Stimulated activated CD4-positive, alpha-beta T cell treated with anti-CD3 and anti-CD28 coated beads, Interleukin-1b, Interleukin-23, amount 100 ng/mL, for 48 hours (primary cell): ENCODE measurements around the gene TNFSF18.
"Not testable (repeated sequence)": the region's sequence is repeated elsewhere in the genome, so short reads cannot be mapped to it uniquely, and the experiment has no call there.

Source experiments
- DNase-seq: peaks from one replicate; pipeline ENCODE4 v3.0.0-alpha.2; 2020

Gene TNFSF18, protein sequence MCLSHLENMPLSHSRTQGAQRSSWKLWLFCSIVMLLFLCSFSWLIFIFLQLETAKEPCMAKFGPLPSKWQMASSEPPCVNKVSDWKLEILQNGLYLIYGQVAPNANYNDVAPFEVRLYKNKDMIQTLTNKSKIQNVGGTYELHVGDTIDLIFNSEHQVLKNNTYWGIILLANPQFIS

DNA sequence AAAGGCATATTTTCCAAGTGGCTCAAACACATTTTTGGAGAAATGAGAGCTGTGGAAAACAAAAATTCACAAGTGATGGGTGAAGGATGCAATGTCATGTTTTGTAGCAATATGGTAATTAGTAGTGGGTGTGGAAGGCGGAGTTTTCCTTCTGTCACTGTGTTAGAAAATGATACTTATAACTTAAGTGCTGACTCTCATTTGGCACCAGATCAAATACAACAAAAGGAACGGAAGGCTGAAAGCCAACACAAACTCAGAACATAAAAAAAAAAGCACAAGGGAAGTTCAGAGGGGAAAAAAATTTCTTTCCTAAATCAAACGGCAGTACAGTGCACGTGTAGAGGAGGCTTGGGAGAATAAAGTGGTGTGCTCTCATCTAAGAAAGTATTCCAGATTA lies at the start of gene TNFSF18:
Gene TNFSF18 (minus strand): TSS at position 77 of the 400 bp plus-strand sequence. CDS start 45 bp downstream, at position 32.
- DNase-seq: no peak

DNA sequence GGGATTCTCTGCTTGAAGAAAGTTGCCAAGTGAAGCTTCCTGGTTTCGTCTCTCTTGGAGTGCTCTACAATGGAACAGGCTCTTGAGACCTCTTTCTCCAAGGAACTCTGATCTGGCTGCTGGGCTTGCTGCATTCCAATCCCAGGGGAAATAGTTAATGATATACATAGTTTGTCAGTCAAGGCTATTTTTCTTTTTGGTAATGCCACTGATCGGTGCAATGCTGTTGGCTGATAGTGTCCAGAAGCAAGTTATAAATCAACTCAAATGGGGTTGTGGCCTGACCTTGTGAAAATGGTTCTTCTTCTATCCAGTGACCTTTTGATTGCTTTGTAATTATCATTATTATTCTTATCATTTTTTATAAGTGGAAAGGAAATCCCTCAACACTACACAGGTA lies 48.4 kb upstream of the TNFSF18 start:
- no peak for DNase-seq

DNA sequence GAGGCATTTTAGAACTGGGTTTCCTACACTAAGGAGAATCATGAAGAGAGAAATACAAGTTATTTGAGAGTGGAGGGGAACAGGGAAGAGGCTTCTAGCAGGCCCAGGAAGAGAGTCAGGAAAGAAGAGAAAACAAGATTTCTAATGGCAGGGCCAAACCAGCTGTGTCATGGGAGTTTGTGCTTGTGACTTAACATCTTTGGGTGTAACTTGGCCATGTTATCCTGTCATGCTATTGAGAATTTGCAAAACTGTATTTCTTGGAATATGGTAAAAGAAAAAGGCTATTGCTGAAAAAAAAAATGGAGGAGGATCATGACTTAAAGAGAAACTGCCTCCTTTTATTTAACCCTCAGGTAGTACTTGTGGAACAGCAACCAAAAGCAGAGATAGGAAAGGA lies 47.4 kb upstream of the TNFSF18 start:
- no peak for DNase-seq

DNA sequence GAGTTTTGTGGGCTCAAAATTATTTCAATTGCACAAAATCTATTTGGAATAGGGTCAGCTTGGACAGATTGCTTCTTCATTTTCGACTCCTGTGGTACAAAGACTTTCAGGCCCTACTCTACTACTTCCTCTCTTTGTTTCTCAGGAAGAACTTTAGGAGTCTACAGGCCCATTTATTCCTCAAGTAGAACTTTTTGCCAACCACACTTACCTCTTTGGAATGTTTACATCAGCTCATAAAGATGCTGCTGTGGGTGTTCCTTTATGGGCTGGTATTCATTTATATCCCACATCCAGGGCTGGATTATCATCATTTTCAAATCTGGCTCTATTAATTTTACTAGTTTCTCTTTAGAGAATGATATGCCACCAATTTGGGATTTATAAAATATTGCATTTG lies 46.3 kb upstream of the TNFSF18 start:
- DNase-seq: no peak

DNA sequence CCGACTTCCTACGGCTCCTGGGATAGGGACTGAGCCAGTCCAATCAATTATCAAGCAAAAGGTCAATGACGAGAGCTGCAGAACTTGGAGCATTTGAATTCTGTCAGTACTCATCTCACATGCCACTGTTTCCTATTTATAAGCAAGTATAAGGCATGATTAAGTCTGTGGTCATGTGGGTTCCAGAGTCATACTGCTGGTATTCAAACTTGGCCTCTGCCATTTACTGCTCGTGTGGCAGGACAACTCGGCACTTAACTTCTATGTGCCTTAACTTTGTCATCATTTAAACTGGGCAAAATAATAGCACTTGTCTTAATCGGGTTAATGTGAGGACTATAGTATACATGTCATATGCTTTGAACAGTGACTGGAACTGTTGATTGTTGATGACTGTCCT lies 44.9 kb upstream of the TNFSF18 start:
- no peak for DNase-seq

DNA sequence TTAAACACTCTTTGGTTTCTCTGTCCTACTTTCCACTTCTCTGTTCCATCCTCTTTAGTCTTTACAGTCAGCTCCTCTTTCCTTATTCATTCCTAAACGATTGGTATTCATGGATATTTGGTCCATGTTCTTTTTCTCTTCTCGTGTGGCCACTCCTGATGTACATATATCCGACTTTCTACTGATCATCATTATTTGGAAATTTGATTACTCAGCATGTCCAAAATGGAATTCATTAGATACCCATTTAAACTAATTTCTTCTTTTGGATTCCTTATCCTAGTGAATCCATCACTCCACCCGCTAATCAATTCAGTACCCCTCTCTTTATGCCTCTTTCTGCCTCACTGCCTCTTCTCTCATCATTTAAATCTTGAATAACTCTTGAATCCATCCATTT lies 43.8 kb upstream of the TNFSF18 start:
- DNase-seq: no peak

DNA sequence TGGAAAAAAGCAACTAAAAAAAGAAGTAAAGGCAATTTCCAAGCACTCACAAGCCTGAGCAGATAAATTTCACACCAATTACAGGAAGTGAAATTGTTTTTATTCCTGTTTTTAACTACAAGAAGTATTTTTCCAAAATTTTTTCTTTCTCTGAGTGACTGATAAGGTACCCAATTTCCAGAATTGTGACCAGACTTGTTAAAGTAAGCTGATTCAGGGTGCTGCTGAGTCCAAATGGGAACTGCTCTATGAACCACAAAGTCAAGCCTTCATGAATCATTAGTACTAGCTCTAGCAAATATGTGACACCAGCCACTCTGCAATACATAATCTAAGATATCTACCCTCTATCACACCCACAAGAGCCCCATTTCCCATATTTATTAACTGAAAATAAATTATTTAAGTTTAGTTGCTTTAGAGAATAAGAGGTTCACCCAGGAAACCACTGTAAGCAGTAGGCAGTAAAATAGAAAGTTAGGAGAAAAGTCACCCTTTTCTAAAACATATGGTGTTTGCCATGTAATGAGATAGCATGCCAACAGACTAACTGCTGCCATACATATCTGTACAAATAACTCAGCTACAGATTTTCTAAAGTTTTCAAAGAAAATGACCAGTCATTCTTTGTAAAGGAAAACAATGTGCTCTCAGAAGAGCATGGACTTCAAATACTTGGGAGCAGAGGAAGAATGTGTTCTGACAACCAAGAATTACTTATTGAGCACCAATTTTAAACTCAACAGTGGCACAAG lies 43.1 kb upstream of the TNFSF18 start:
- DNase-seq: no peak

DNA sequence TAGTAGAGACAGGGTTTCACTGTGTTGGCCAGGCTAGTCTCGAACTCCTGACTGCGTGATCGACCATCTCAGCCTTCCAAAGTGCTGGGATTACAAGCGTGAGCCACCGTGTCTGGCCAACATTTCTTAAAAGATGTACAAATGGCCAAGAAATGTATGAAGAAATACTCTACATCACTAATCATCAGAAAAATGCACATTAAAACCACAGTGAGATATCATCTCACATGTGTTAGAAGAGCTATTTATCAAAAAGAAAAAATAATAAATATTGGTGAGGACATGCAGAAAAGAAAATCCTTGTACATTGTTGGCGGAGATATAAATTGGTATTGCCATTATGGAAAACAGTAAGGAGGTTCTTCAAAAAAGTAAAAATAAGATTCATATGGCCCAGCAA lies 33.6 kb upstream of the TNFSF18 start:
- no peak for DNase-seq

DNA sequence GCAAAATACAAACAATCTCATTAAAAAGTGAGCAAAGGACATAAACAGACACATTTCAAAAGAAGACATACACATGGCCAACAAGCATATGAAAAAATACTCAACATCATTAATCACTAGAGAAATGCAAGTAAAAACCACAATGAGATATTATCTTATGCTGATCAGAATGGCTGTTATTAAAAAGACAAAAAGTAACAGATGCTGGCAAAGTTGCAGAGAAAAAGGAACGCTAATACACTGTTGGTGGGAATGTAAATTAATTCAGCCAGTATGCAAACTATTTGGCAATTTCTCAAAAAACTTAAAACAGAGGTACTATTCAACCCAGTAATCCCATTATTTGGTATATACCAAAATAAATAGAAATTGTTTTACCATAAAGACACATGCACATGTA lies 32.2 kb upstream of the TNFSF18 start:
- DNase-seq: no peak

DNA sequence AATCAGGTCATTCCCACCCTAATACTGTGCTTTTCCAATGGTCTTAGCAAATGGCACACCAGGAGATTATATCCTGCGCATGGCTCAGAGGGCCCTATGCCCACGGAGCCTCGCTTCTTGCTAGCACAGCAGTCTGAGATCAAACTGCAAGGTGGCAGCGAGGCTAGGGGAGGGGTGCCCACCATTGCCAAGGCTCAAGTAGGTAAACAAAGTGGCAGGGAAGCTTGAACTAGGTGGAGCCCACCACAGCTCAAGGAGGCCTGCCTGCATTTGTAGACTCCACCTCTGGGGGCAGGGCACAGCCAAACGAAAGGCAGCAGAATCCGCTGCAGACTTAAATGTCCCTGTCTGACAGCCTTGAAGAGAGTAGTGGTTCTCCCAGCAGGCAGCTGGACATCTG lies 23.5 kb upstream of the TNFSF18 start:
- DNase-seq: not testable (repeated sequence)

DNA sequence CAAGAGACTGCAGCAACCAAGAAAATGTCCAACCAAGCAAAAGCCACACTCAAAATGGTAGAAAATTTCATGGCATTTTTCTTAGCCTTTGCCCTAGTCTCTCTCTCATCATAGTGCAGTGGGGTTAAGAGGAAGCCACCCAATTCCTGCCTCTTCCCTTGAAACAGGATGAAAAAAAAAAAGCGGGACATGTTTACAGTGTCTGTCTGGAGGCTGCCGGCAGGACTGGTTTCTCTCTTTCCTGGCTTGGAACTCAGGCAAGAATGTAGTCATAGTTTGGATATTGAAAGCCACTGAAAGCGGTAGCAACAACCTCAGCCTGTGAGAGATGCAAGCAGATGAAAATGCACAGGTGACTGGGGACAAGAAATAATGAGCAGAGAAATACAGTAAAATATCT lies 13.3 kb upstream of the TNFSF18 start:
- no peak for DNase-seq

DNA sequence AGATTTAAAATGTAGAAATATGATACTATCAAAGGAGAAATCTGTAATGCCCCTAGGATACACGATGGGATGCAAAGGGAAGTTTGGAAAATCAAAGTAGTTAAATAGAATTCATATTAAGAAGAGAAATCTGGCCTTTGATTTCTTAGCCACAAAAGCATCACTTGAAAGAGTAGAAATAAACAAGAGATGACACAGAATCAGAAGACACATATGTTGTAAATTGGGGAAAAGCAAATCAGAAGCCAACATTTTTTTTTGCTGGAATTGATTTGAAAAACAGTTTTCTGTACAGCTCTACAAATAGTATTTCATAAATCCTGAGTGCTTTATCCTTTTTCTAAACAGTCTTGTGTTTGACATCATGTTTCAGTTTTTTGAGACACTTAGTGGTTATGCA lies 12.4 kb upstream of the TNFSF18 start:
- no peak for DNase-seq

DNA sequence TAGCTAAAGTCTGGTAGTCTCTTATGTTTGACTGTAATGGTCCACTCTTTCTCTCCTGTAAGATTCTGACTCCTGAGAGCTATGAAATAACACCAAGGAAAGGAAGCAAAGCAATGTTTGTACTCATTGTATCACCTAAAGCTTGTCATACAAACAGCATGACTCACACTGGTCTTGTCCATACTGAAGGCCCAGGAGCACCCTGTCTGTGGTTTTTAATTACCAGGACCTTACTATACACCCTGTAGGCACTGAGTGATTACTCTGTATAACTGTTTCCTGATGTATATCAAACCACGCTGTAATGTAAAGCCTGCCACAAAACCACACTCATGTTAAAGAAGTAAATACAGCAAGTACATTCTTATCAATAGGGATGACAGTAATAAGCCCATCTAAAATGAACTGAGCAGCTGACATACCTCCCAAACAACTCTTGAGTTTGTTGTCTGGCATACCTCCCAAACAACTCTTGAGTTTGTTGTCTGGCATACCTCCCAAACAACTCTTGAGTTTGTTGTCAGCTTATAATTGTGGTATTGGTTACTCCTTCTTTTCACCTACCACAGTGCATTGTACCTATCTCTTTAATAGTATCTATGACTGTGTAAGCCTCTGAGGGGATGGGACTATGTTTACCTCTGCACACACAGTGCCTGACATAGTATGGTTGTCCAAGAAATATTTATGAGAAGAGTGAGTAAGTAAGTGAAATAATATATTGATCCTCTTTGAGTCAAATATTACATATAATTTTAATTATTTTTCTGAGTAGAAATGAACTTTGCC lies 11.6 kb upstream of the TNFSF18 start:
- no peak for DNase-seq

DNA sequence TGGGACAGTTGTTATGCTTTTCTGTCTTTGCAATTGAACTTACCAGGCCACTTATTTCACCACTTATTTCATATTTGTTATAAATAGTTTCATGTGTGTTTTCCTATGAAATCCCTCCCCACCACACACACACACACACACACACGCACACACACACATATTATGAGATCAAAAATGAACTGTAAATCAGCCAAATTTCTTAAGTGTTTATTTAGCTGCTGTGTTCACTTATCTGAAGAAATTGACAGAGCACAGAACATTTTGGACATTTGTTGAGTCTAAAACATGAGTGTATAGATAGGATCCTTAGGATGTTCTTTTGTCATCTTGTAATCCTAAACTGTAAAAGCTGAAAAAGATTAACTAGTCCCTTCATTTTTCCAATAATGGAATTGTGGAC lies 7.8 kb upstream of the TNFSF18 start:
- no peak for DNase-seq

DNA sequence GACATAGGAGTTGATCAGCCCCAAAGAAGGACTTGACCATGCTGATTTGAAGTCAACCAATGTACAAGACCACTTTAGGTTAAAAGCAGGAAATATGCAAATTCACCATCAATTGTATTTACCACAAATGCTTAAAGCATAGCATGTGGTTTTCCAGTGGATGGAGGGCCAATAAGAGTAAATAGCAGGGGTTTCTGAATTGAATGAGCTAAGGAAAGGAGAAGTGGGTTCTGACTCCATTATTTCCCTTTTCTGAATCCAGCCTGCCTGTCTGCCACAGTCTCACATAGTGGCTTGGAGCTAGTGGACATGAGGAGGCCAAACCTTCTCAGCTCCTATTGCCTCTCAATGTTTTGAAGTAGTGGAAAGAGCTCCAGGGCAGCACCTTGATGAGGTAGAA lies 7.2 kb upstream of the TNFSF18 start:
- DNase-seq: no peak

DNA sequence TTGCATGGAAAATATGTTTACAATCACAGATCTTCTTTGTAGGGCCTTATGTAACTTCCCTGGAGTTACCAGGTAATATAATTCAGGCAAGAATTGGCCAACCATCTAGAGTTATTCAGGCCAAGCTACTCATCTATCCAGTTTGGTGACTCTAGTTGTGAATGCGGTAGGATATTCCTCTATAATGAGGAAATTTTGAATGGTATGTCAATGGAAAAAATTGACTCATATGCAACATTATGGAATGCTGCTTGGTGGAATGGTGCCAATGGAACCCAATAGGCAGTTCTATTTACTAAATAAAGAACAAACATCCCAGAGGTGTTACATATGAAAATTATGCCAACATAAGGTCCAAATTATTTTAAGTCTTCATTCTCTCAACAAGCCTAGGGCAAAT lies 5.6 kb upstream of the TNFSF18 start:
- no peak for DNase-seq

DNA sequence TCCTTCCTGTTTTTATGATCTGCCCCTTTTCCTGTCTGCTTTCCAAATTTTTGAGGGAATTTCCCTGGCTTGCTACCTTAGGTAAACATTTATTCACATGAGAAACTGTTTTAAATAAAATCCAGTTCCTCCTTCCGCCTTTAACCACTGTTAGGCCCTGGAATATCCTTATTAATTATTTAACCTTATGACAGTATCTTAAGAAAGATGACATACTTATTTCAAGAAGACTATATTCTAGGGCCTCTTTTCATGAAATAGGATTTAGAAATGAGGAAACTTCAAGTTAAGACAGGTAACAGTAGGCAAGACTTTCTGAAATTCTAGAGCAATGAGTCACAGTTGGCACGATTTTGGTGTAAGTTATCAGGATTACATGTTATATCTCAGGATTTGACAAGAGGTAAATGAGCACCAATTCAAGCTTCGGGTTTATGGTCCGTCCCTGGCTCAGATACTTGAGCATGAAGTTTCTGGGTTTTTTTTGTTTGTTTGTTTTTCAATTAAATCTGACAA lies 2.0 kb upstream of the TNFSF18 start:
- DNase-seq: no peak

DNA sequence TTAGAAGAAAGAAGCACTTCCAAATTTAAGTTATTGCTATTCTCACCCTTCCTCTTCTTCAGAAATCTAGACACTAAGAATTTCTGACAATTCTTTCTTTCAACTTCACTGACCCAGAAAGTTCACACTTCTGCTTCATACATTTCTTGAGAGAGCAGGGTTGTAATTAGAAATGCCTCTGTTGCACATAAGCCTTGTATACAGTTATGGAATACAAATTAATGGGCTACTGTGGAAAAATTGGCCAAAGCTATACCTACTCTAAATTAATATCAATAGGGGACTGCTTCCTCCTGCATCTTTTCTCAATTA lies 1.5 kb downstream of the TNFSF18 start:
- DNase-seq: no peak

DNA sequence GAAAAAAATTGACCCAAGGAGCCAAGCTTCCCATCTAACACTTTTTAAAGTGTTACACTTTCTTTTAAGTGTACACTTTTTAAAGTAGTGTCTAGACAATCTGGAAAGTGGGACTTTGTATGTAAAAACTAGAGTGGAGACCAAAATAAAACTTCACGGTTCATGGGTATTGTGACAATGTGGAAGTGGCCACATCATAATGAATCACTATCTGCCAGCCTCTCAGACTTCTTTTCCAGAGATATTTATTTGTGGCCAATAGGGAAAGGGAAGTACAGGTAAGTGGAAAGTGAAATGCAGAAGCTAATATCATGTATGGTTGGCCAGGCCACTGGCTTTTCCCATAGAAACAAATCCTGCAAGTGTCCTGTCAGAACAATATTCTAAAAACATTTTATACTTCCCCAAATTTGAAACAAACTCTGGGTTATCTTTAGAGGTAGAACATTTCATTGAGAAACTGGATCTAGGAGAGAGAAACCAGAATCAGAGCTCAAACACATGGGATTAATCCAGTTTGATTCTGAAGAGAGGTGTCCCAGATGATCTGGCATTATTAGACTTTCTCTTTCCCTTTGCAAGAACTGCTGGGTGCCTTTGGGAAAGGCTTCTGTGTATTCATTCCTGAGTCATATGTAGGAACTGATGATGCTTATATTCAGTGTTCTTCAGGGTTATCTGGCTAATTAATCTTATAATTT lies 2.0 kb downstream of the TNFSF18 start:
- DNase-seq: no peak

DNA sequence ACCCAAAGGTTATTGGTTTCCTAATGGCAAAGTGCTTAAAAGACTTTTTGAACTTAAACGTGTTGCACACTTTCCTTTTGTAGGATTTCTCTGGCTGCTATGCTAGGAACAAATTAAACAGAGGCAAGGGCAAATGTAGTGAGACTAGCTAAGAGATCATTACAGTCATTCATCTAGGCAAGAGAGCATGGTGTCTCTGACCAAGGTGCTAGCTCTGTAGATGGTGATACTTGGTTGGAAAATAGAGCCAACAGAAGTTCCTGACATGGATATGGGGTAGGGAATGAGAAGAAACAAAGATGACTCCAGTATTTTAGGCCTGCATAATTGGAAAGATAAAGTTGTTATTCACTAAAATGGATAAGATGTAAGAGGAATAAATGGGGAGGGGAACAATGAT lies 6.1 kb downstream of the TNFSF18 start:
- no peak for DNase-seq

DNA sequence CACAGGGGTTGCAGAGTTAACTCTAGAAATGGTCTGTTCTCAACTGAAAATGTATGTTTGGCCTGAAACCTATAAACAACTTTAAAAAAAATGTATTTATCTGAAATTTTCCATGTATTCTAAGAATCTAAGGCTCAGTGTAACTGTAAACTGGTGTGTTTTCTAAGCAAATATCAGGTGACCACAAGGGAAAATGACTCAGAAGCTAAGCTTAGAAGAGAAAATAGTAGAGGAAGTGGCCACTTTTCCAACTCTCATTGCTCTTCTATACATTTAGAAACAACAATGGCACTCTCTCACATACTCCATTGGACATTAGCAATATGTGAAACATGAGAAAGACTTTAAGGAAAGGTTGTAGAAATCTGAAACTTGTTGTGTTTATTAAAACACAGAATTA lies 7.5 kb downstream of the TNFSF18 start:
- no peak for DNase-seq

DNA sequence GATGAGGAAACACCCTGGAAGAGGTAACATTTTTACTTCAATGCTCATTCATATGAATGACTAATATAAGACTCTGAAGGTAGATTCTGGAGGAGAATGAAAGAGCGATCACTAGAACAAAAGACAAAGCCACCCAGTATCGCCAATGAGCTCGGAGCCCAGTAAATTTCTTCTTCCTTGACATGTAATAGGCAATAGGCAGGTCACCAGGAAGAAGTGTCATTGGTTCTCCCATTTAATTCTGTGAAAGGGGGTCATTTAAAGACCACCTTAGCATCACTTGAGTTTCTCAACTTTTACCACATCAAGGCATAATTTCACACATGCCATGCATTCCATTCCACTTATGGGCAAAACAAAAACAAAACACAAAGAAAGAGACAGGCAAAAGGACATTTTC lies 7.9 kb downstream of the TNFSF18 start:
- DNase-seq: no peak

DNA sequence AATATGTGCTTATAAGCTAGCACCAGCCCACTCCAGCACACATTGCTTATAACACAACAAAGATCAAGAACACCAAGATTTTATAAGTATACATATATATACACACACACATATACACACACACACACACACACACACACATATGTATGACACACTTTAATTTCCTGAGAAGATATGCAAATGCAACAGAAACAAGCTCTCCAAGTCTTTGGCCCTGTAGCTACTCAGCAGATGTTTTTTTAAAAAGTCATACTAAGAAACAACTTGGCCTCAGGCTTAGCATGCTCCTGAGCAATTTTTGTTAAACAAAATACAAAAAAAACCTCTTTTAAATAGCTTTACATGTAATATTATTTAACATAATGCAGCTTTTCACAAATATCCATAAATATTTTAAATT lies 11.1 kb downstream of the TNFSF18 start:
- DNase-seq: no peak
